GM21528 (cell line): ENCODE data around the gene ANO4.
"Not testable (repeated sequence)": the region's sequence is repeated elsewhere in the genome, so short reads cannot be mapped to it uniquely, and the experiment has no call there.

Experiments
- ATAC-seq: cut with Tn5 transposase; IDR thresholded peaks from one replicate; pipeline ENCODE4 v1.9.1; 2021; ENCODE audit warnings: mild to moderate bottlenecking, moderate library complexity; ENCODE audit not compliant: unreplicated experiment, low FRiP score

ANO4 gene

DNA sequence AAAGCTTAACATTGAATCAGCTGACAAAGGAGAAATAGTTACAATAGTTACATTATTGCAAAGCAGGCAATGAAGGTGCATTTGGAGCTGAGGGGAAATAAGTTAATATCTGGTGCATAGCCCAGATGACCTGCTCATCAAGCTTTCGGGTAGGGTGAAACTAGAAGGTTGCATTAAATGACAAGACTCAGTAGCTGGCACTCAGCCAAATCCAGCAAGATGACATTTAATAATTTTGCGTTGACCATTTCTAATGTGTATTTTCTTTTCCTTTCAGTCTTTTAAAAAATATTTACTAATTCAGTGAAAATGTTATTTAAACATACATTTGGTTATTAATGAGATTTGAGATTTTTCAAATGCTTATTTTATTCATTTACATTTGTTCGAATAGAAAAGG, 226.9 kb downstream of the ANO4 start:
- no peak for ATAC-seq

- no peak for ATAC-seq
Observed at GRCh38 chr12:101021911-101022388, 227.4 kb downstream of the ANO4 start.

DNA sequence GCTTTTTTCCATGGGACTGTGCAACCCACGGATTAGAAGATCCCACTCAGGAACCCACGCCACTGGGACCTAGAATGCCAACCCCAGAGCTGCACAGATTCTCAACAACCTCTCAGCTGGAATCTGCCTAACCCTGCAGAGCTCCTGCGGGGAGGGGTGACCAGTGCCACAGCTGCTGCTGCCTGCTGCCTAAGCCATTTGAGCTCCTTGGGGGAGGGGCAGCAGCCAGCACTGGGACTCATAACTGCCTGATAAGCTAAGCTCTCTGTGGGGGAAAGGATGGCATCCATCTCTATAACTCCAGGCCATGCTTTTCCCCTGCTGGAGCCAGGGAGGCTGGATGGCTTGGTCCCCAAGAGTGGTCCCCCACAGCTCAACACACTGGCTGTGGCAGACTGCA, 232.6 kb downstream of the ANO4 start:
- no peak for ATAC-seq

DNA sequence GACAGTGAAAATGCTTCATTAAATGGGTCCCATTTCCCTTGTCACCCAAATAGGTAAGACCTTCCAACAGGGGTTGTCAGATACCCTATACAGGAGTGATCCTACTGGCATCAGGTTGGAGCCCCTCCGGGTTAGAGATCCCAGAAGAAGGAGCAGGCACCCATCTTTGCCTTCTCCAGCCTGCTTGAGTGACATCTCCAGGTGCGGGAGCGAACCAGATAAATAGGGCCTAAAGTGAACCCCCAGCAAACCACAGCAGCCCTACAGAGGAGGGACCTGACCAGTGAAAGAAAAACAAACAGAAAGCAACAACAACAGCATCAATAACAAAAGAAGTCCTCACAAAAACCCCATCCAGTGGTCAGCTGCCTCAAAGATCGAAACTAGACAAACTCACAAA, 233.2 kb downstream of the ANO4 start:
- no peak for ATAC-seq

GRCh38 chr12:101038289-101038871, 243.8 kb downstream of the ANO4 start:
- no peak for ATAC-seq

DNA sequence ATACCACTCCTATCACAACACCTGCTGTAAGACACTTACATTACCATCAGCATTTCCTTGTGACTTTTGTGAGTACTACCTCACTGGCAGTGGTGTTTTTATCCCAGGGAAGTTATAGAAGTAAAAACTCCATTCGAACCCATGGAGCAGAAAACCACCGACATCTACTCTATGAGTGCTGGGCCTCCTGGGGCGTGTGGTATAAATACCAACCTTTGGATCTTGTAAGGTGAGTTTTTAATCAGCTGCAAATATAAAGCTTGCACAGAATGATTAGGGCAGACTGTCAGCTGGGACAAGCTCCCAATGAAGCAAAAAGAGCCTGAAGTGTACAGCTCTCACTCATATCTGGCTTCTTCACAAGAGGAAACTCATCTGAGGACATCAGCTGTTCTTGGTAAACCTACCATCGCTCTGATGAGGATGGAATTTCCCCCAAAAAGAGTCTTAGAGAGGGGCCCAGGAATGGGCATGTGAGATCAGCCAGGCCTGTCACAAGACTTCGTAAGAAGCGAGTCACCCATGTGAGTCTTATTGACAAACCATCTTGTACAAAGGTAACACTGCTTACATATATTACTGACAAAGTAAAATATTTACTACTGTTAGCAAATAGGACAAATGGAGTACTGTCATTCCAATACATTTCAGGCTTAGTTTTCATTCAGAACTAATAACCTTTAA, 245.4 kb downstream of the ANO4 start:
- no peak for ATAC-seq

- no peak for ATAC-seq
Observed at GRCh38 chr12:101040936-101041335, 246.4 kb downstream of the ANO4 start.

- no peak for ATAC-seq
Observed at GRCh38 chr12:101042211-101042610, 247.6 kb downstream of the ANO4 start.

DNA sequence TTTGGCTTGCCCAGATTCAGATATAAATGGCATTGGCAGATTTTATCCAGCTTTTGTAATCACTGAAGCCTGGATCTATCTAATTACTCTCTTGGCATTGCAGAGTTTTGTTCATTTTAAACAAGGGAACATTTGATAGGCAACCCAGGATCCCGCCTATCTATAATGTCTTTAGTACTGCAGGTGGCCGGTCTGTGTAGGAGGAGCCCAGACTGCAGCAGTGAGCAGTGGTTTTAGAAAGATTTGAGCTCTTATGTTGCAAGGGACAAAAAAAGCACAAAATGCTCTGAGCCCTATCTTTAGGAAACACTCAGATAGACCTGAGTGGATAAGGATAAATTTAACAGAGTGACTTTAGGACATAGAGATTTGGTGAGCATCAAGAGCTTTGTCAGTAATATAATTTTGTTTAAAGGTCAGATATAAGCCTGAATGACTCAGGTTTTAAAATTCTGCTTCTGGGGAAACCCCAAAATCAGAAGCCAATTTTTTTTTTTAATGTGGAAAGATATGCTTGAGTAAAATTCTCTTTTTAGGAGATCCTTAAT, 250.0 kb downstream of the ANO4 start:
- ATAC-seq: no peak

DNA sequence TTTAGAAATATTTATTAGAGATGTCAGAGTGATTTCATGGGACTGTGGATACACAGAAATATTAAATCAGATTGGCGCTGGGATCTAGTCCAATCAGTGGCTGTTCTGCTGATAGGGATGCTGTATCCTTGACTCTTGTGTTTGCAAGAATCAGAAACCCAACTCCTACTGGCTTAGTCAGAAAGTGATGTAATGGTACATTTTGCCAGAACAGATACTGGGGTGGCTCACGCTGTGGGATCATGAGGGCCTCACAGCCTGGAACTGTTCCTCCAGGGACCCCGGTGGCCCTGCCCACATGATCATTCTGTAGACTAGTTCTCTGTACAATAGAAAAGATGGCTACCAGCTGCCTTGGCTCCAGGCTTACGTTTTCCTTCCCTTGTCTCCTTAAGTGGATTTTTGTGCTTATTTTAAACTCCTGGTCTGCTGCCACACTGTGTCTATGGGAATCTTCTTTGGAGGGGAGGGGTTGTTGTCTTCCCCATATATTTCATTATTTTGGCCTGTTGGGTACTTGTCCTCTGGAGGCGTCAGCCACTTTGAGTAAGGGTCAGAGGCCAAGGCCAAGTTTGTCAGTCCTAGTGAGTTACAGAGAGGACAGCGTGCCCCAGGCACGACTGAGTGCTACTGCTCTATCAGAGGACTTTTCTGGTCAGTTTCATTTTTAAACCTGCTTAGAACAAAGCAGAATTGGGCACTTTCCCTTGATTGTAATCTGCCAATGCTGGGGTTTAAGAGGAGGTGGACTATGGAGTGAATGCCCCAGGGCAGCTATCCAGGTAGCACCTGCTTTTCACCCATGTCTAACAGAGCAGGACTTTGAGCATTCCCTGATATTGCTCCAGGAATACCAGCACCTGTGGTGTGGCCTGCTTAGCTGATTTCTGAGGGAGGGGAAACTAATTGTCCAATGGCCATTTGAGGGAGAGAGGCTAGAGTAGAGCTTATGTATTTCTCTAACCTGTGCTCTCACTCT, 251.2 kb downstream of the ANO4 start:
- ATAC-seq: no peak

GRCh38 chr12:101047652-101048051, 253.1 kb downstream of the ANO4 start:
- no peak for ATAC-seq

GRCh38 chr12:101050631-101051030, 256.1 kb downstream of the ANO4 start:
- no peak for ATAC-seq

- ATAC-seq: no peak
Observed at GRCh38 chr12:101051151-101051550, 256.6 kb downstream of the ANO4 start.

GRCh38 chr12:101051901-101052550, 257.4 kb downstream of the ANO4 start:
- no peak for ATAC-seq

- no peak for ATAC-seq
Observed at GRCh38 chr12:101053203-101053602, 258.6 kb downstream of the ANO4 start.

DNA sequence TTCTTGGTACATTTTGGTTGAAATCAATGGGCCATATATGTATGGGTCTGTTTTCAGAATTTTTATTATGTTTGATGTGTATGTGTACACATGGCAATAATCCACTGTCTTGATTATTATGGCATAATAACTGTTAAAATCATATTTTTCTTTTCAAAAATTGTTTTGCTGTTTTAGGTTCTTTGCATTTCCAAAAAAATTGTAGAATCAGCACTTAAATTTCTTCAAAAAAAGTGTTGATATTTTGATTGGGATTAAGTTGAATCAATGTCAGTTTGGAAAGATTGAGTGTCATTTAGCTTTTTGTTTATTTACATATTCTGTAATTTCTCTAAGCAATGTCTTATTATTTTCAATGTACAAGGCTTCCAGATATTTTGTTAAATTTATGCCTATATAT, 261.4 kb downstream of the ANO4 start:
- no peak for ATAC-seq

GRCh38 chr12:101062508-101062907, 267.9 kb downstream of the ANO4 start:
- not testable (repeated sequence) for ATAC-seq

- no peak for ATAC-seq
Observed at GRCh38 chr12:101064721-101065120, 270.1 kb downstream of the ANO4 start.

GRCh38 chr12:101066489-101066888, 271.9 kb downstream of the ANO4 start:
- ATAC-seq: no peak

DNA sequence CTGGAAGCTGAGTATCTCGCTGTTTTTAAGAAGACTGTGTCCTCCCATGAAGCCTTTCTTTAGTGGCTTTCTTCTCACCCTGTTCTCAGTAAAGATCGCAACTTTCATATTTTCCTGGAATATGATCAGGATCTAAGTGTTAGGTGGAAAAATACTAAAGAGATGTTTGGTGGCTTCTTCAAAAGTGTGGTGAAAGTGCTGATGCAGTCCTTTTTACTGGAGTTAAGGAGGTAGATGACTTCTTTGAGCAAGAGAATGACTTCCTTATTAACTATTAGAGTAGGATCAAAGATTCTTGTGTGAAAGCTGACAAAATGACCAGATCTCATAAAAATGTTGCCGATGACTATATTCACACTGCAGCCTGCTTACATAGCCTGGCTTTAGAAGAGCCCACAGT, 273.8 kb downstream of the ANO4 start:
- ATAC-seq: no peak
